Vagina (tissue), 2 donors: ENCODE measurements around the gene CSRP2.

ENCODE experiments used
- CTCF ChIP-seq, 3 experiments: fragments of 450-650 bp in 2 of 3; fragments of 200-600 bp in 1 of 3; sonication (generic) in 1 of 3; IDR thresholded peaks; one replicate each; pipeline ENCODE4 v1.5.1; 2017 to 2019; ENCODE audit warnings: antibody characterized with exemption in 3 of 3, mild to moderate bottlenecking in 2 of 3, moderate library complexity in 2 of 3
- POLR2A ChIP-seq, 2 donors: fragments of 450-650 bp; IDR thresholded peaks; one replicate each; pipeline ENCODE4 v1.6.1; 2017; ENCODE audit warnings: antibody characterized with exemption in 2 of 2, mild to moderate bottlenecking in 2 of 2, moderate library complexity in 2 of 2

- TF ChIP-seq CTCF (IDR thresholded peaks at IDR 0.05) (no peak), POLR2A (IDR thresholded peaks at IDR 0.05) (no peak)
Observed at GRCh38 chr12:76847260-76847659, 31.6 kb downstream of the CSRP2 start.
